22Rv1 (cell line): Measurements from ENCODE around the gene TECPR2.

Experiments used
- ZFX ChIP-seq: fragments of 450-650 bp; IDR thresholded peaks from 2 replicates; pipeline ENCODE4 v1.6.1; 2017; ENCODE audit warnings: antibody characterized with exemption, borderline replicate concordance
- TF ChIP-seq, protein P1 (sequence below): fragments of 450-650 bp; IDR thresholded peaks from 2 replicates; pipeline ENCODE4 v1.5.1; 2017; ENCODE audit warnings: mild to moderate bottlenecking

DNA sequence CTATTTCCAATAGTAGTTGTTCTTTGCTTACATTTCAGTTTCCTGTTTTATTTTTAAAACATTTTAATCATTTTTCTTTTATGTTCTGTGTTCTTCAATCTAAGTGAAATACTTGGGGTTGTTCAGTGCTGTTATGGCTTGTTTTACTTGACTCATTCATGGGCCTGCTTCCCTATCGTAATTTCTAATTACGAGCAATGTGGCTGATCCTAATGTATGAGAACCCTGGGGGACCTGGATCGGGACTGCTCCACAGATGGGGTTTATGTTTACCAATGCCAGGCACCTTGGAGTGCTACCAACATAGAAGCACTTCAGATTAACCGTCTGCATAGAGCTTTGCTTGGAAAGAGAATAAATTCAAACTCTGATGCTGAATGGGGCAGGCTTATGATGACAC lies 29.8 kb downstream of the TECPR2 start:
- TF ChIP-seq, protein P1, sequence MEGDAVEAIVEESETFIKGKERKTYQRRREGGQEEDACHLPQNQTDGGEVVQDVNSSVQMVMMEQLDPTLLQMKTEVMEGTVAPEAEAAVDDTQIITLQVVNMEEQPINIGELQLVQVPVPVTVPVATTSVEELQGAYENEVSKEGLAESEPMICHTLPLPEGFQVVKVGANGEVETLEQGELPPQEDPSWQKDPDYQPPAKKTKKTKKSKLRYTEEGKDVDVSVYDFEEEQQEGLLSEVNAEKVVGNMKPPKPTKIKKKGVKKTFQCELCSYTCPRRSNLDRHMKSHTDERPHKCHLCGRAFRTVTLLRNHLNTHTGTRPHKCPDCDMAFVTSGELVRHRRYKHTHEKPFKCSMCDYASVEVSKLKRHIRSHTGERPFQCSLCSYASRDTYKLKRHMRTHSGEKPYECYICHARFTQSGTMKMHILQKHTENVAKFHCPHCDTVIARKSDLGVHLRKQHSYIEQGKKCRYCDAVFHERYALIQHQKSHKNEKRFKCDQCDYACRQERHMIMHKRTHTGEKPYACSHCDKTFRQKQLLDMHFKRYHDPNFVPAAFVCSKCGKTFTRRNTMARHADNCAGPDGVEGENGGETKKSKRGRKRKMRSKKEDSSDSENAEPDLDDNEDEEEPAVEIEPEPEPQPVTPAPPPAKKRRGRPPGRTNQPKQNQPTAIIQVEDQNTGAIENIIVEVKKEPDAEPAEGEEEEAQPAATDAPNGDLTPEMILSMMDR = no peak
- TF ChIP-seq ZFX = no peak
